ENCODE results near the gene RASL11B. TPM values are rescaled to one million over a fixed set of nuclear protein-coding genes. Genes with fewer than 3 reads are reported as not detected.

The RASL11B gene
- total RNA-seq, 1 donor from 2014 or later, result 11.3 TPM

DNA sequence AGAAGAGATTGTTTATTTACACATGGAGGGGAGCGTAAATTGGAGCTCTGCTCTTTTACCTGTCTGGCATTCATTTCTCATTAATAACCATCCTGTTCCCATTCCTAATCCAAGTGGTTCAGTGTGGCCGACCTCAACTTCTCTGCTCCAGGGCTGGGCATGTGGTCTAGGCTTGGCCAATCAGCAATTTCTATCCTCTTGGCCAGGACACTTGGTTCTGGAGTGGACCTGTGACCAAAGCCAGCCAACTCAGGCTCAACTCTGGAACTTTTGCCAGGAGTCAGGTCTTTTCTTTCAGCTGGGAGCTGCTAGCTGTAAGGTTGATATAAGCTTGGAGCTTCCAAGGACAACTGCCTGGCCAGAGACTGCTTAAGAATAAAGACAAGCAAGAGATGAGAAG is 15.6 kb upstream of the RASL11B start:
- Mint-ChIP-seq H3K4me3 (no peak overlapping the region), H3K27me3 (ENCODE audit: low read depth) (no peaks in the 10 kb centered on the region), H3K27ac (ENCODE audit: unreplicated experiment) (no peak overlapping the region), H3K4me1 (peaks cover 21% of the 10 kb centered on the region), H3K36me3 (ENCODE audit: low read depth) (no peaks in the 10 kb centered on the region), H3K9me3 (no peaks in the 10 kb centered on the region)
- TF ChIP-seq, protein P1, sequence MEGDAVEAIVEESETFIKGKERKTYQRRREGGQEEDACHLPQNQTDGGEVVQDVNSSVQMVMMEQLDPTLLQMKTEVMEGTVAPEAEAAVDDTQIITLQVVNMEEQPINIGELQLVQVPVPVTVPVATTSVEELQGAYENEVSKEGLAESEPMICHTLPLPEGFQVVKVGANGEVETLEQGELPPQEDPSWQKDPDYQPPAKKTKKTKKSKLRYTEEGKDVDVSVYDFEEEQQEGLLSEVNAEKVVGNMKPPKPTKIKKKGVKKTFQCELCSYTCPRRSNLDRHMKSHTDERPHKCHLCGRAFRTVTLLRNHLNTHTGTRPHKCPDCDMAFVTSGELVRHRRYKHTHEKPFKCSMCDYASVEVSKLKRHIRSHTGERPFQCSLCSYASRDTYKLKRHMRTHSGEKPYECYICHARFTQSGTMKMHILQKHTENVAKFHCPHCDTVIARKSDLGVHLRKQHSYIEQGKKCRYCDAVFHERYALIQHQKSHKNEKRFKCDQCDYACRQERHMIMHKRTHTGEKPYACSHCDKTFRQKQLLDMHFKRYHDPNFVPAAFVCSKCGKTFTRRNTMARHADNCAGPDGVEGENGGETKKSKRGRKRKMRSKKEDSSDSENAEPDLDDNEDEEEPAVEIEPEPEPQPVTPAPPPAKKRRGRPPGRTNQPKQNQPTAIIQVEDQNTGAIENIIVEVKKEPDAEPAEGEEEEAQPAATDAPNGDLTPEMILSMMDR (conservative IDR thresholded peaks at IDR 0.05), result no peak
- no peak for DNase-seq (ENCODE audit: low read depth, low spot score)

DNA sequence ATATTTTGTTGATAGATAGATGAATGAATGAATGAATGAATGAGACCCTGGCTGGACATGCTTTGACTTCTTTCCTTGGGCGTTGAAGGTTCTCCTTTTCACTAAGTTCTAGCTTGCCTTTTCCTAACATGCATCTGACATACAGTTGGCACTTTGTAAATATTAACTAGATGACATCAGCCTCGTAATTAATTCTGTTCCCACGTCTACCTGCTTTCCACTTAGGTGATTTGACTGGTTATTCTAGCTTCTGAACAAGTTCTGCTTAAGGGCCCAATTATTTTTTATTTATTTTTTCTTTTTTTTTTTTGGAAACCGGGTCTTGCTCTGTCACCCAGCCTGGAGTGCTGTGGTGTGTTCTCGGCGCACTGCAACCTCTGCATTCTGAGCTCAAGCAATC is 13.9 kb upstream of the RASL11B start:
- no peak overlapping the region for H3K4me3 Mint-ChIP-seq
- DNase-seq (ENCODE audit: low read depth, low spot score), result no peak
- no peaks in the 10 kb centered on the region for H3K9me3 Mint-ChIP-seq
- no peaks in the 10 kb centered on the region for H3K36me3 Mint-ChIP-seq (ENCODE audit: low read depth)
- TF ChIP-seq, protein P1 (conservative IDR thresholded peaks at IDR 0.05), result no peak
- H3K27me3 Mint-ChIP-seq (ENCODE audit: low read depth), result no peaks in the 10 kb centered on the region
- no peak overlapping the region for H3K27ac Mint-ChIP-seq (ENCODE audit: unreplicated experiment)
- H3K4me1 Mint-ChIP-seq, result peaks cover 12% of the 10 kb centered on the region

DNA sequence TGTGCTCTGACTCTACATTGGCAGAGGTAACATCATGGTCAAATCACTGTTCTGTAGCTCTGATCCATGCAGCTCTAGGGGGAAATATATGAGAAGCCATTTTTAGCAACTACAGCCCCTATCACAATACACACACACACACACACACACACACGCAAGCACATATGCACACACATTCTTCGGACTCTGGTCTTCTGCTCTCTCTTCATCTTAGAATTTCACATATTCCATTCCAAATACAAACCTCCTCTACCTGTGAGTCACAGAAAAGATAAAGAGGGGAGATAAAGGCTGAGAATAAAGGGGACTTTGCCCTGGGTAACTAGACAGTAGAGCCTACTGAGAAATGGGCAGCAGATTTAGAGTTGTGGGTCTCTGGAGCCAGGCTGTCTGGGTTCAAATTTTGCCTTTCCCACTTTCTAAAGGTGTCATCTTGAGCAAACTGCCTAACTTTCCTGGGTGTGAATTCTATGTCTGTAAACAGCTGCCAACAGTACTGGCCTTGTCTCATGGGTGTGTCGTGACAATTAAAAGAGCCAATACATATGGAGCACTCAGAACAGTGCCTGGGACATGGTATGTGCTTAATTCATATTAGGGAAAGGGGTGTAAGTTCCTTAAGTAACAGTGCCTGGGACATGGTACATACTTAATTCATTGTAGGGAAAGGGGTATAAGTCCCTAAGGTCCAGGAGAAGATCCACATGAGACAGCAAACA is 11.6 kb upstream of the RASL11B start:
- no peak overlapping the region for H3K27ac Mint-ChIP-seq (ENCODE audit: unreplicated experiment)
- DNase-seq (ENCODE audit: low read depth, low spot score), result no peak
- no peak overlapping the region for H3K4me3 Mint-ChIP-seq
- H3K27me3 Mint-ChIP-seq (ENCODE audit: low read depth), result no peaks in the 10 kb centered on the region
- H3K4me1 Mint-ChIP-seq, result peaks cover 19% of the 10 kb centered on the region
- H3K36me3 Mint-ChIP-seq (ENCODE audit: low read depth), result no peaks in the 10 kb centered on the region
- TF ChIP-seq, protein P1 (conservative IDR thresholded peaks at IDR 0.05), result no peak
- H3K9me3 Mint-ChIP-seq, result no peaks in the 10 kb centered on the region

DNA sequence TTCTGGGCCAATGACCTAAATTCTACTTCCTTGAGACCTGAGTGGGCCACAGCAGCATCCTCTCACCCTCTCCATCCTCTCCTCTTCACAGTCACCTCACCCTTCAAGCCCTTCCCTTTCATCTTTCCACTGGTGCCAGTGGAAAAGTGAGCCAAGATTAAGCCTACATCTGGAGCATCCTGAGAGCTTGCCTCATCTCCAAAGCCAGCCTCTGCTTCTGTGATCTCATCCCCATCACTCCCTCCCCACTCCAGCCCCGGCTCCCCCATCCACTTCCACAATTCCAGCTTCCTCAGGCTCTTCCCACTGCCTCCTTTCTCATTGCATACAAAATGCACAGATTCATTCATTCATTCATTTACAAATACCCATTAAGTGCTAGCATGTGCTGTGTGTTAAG is 10.1 kb upstream of the RASL11B start:
- H3K27ac Mint-ChIP-seq (ENCODE audit: unreplicated experiment), result no peak overlapping the region
- TF ChIP-seq, protein P1 (conservative IDR thresholded peaks at IDR 0.05), result no peak
- DNase-seq (ENCODE audit: low read depth, low spot score), result no peak
- H3K4me3 Mint-ChIP-seq, result no peak overlapping the region
- H3K9me3 Mint-ChIP-seq, result peaks cover under 1% of the 10 kb centered on the region
- H3K27me3 Mint-ChIP-seq (ENCODE audit: low read depth), result no peaks in the 10 kb centered on the region
- peaks cover 27% of the 10 kb centered on the region for H3K4me1 Mint-ChIP-seq
- peaks cover under 1% of the 10 kb centered on the region for H3K36me3 Mint-ChIP-seq (ENCODE audit: low read depth)

DNA sequence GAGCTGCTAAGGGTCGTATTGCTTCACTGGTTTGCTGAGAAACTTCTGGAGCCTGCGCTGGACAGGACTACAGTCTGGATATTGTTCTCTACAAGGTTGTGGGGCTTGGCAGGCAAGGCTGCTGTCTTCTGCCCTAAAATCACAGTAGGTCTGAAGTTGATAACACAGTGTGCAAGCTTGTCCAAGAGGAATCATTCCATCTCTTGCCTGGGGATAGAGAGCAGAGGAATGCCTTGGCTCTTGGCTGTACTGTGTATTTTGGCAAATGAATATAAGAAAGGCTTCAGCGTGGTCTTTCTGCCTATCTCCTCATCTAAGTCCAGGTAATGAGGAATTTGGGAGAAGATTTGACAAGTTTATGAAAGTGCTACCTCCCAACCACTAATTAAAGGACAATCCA is 9.4 kb upstream of the RASL11B start:
- DNase-seq (ENCODE audit: low read depth, low spot score), result no peak
- H3K27me3 Mint-ChIP-seq (ENCODE audit: low read depth), result no peaks in the 10 kb centered on the region
- peaks cover 27% of the 10 kb centered on the region for H3K4me1 Mint-ChIP-seq
- TF ChIP-seq, protein P1 (conservative IDR thresholded peaks at IDR 0.05), result no peak
- no peak overlapping the region for H3K4me3 Mint-ChIP-seq
- peaks cover 7% of the 10 kb centered on the region for H3K9me3 Mint-ChIP-seq
- peaks cover 5% of the 10 kb centered on the region for H3K36me3 Mint-ChIP-seq (ENCODE audit: low read depth)
- no peak overlapping the region for H3K27ac Mint-ChIP-seq (ENCODE audit: unreplicated experiment)
